RWPE2 (cell line): Measurements from ENCODE around the gene IPO5.
"Not testable (repeated sequence)": the region's sequence is repeated elsewhere in the genome, so short reads cannot be mapped to it uniquely, and the experiment has no call there.

Experiments used
- ATAC-seq: fragments of 200-7000 bp; cut with Tn5 transposase; 3 replicates; pipeline ENCODE4 v1.9.1; 2021; ENCODE audit warnings: low read depth
- DNase-seq: peaks from one replicate; pipeline ENCODE4 v3.0.0-alpha.2; 2020; ENCODE audit warnings: low spot score
- H3K27ac ChIP-seq: fragments of 450-650 bp; 2 replicates; pipeline ENCODE4 v1.5.1; 2017; ENCODE audit warnings: mild to moderate bottlenecking; ENCODE audit not compliant: poor library complexity, severe bottlenecking
- H3K27me3 ChIP-seq: fragments of 250-450 bp; sonication (Bioruptor Pico); 2 replicates; pipeline ENCODE4 v1.5.1; 2021; ENCODE audit warnings: mild to moderate bottlenecking, moderate library complexity; ENCODE audit not compliant: insufficient read depth, poor library complexity, severe bottlenecking
- H3K36me3 ChIP-seq: fragments of 250-450 bp; sonication (Bioruptor Pico); 2 replicates; pipeline ENCODE4 v1.5.1; 2020; ENCODE audit warnings: low read depth, mild to moderate bottlenecking, moderate library complexity
- H3K4me1 ChIP-seq: fragments of 250-450 bp; sonication (Bioruptor Pico); 2 replicates; pipeline ENCODE4 v1.5.1; 2021; ENCODE audit warnings: mild to moderate bottlenecking, moderate library complexity; ENCODE audit not compliant: insufficient read depth, poor library complexity, severe bottlenecking
- H3K4me3 ChIP-seq: fragments of 250-450 bp; sonication (Bioruptor Pico); 2 replicates; pipeline ENCODE4 v1.5.1; 2021; ENCODE audit warnings: mild to moderate bottlenecking, moderate library complexity; ENCODE audit not compliant: severe bottlenecking
- H3K9me3 ChIP-seq: fragments of 250-450 bp; sonication (Bioruptor Pico); 2 replicates; pipeline ENCODE4 v1.5.1; 2021; ENCODE audit warnings: mild to moderate bottlenecking, moderate library complexity; ENCODE audit not compliant: severe bottlenecking
- CTCF ChIP-seq: fragments of 450-650 bp; IDR thresholded peaks from one replicate; pipeline ENCODE4 v1.5.1; 2017; ENCODE audit warnings: mild to moderate bottlenecking, moderate library complexity; ENCODE audit not compliant: poor library complexity, severe bottlenecking

Gene IPO5

GRCh38 chr13:97999653-98000052 is 46.2 kb downstream of the IPO5 start:
- ATAC-seq (no peak), DNase-seq (no peak)
- TF ChIP-seq CTCF, result no peak
- Histone ChIP-seq H3K4me1 (no peaks in the 10 kb centered on the region), H3K27ac (no peak overlapping the region), H3K36me3 (peaks cover 98% of the 10 kb centered on the region), H3K9me3 (no peaks in the 10 kb centered on the region), H3K4me3 (no peak overlapping the region), H3K27me3 (no peaks in the 10 kb centered on the region)

GRCh38 chr13:98004107-98004506 is 50.6 kb downstream of the IPO5 start:
- no peak for TF ChIP-seq CTCF
- Histone ChIP-seq H3K4me3 (no peak overlapping the region), H3K9me3 (no peaks in the 10 kb centered on the region), H3K27me3 (no peaks in the 10 kb centered on the region), H3K36me3 (peaks cover 99% of the 10 kb centered on the region), H3K4me1 (no peaks in the 10 kb centered on the region), H3K27ac (no peak overlapping the region)
- DNase-seq, result no peak
- no peak for ATAC-seq

- H3K9me3 ChIP-seq, H3K4me3 ChIP-seq, ATAC-seq, H3K4me1 ChIP-seq, DNase-seq, H3K27me3 ChIP-seq, H3K27ac ChIP-seq: not testable (repeated sequence)
- peaks cover 99% of the 10 kb centered on the region for H3K36me3 ChIP-seq
Measured at GRCh38 chr13:98004997-98005396, 51.5 kb downstream of the IPO5 start.

GRCh38 chr13:98007001-98007400 is 53.5 kb downstream of the IPO5 start:
- no peaks in the 10 kb centered on the region for H3K4me1 ChIP-seq
- no peak for ATAC-seq
- DNase-seq, result no peak
- H3K27ac ChIP-seq, result no peak overlapping the region
- H3K27me3 ChIP-seq, result no peaks in the 10 kb centered on the region
- no peaks in the 10 kb centered on the region for H3K9me3 ChIP-seq
- no peak overlapping the region for H3K4me3 ChIP-seq
- TF ChIP-seq CTCF, result no peak
- H3K36me3 ChIP-seq, result peaks cover 99% of the 10 kb centered on the region

GRCh38 chr13:98013241-98013640 is 59.8 kb downstream of the IPO5 start:
- no peak for TF ChIP-seq CTCF
- H3K36me3 ChIP-seq, result peaks cover 100% of the 10 kb centered on the region
- no peak overlapping the region for H3K4me3 ChIP-seq
- peaks cover 18% of the 10 kb centered on the region for H3K4me1 ChIP-seq
- H3K27me3 ChIP-seq, result no peaks in the 10 kb centered on the region
- no peaks in the 10 kb centered on the region for H3K9me3 ChIP-seq
- ATAC-seq (no peak), DNase-seq (no peak)
- no peak overlapping the region for H3K27ac ChIP-seq
